ENCODE data around the gene ANGPT4. TPM values are rescaled to one million over a fixed set of nuclear protein-coding genes. Genes with fewer than 3 reads are reported as not detected.

Gene ANGPT4
- total and polyA plus RNA-seq, 9 of the 15 experiments (the other 6 are each of a cell fraction or from before 2014, with no cell fraction given): not detected

GRCh38 chr20:956330-956951, 40.3 kb upstream of the ANGPT4 start (continued):
- peak; percentile 61 to 70 (median 66) for TF ChIP-seq CTCF (IDR thresholded peaks at IDR 0.05 in 2 of 3, conservative IDR thresholded peaks at IDR 0.05 in 1 of 3; ENCODE audit: insufficient read depth in 2 of 3, low read depth in 1 of 3, low read length in 3 of 3)
- TF ChIP-seq, protein P1, sequence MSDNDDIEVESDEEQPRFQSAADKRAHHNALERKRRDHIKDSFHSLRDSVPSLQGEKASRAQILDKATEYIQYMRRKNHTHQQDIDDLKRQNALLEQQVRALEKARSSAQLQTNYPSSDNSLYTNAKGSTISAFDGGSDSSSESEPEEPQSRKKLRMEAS (CRISPR knock-in tag; IDR thresholded peaks at IDR 0.05): 0 out of 2 replicates have a peak, but pooled peaks have one; percentile 14

DNA sequence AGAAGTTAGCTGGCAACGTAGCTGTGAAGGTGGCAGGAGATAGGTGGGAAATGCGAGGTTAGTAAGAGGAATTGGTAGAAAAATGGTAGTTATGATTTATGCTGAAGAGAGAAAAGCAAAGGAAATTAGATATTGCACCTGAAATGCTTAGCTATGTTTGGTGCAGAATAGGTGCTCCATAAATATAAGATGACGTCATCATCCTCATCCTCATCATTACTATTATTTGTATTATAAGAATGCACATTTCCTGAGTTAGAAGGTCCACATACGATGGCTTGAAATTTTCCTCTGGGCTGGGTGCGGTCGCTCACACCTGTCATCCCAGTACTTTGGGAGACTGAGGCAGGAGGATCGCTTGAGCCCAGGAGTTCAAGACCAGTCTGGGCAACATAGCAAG, 39.5 kb upstream of the ANGPT4 start:
- POLR2A ChIA-PET: interaction anchor here (0.6 kb wide), 1 partner anchor 9 kb away, joined by 3 read pairs; no protein-coding TSS in a partner anchor
- Histone ChIP-seq H3K9ac (ENCODE audit: insufficient read depth in 1 of 2, low read depth in 2 of 2, low read length in 2 of 2) (no peak overlapping the region), H3K4me2 (ENCODE audit: insufficient read depth, low read length) (no peak overlapping the region), H3K36me3 (ENCODE audit: control insufficient read depth, insufficient read depth, low read length) (no peaks in the 10 kb centered on the region), H3K4me3 (no peak overlapping the region), H3K27ac (ENCODE audit: extremely low read depth, low read depth, low read length) (no peak overlapping the region), H3K9me1 (ENCODE audit: control insufficient read depth, insufficient read depth, low read length) (no peaks in the 10 kb centered on the region), H3K9me3 (replicated peaks; ENCODE audit: control insufficient read depth, insufficient read depth, low read depth, low read length) (no peaks in the 10 kb centered on the region), H3K79me2 (ENCODE audit: control insufficient read depth, insufficient read depth, low read length) (no peaks in the 10 kb centered on the region), H3K4me1 (replicated peaks in 1 of 2; ENCODE audit: control insufficient read depth in 2 of 2, insufficient read depth in 2 of 2, low read length in 2 of 2) (peaks cover 0 to 9% of the 10 kb centered on the region in 2 experiments; a peak in 3 of 5 replicates), H2AFZ (ENCODE audit: low read depth, low read length) (no peak overlapping the region), H3K27me3 (ENCODE audit: control insufficient read depth in 2 of 2, insufficient read depth in 2 of 2, low read length in 2 of 2) (peaks cover 9 to 56% of the 10 kb centered on the region in 2 experiments), H4K20me1 (replicated peaks; ENCODE audit: control insufficient read depth, insufficient read depth, low read length) (no peaks in the 10 kb centered on the region)
- 2% methylated on average over 7 of the region's 7 CpGs for WGBS (ENCODE audit: insufficient coverage, low coverage, missing lambda C conversion rate)
- BruUV-seq (replicated peaks): no TSS peak
- intact Hi-C loops (cut with micrococcal nuclease): loop anchor here (1.0 kb wide), 1 partner anchor 139 kb away; no protein-coding TSS in a partner anchor
- TF ChIP-seq, protein P2, sequence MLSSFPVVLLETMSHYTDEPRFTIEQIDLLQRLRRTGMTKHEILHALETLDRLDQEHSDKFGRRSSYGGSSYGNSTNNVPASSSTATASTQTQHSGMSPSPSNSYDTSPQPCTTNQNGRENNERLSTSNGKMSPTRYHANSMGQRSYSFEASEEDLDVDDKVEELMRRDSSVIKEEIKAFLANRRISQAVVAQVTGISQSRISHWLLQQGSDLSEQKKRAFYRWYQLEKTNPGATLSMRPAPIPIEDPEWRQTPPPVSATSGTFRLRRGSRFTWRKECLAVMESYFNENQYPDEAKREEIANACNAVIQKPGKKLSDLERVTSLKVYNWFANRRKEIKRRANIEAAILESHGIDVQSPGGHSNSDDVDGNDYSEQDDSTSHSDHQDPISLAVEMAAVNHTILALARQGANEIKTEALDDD (IDR thresholded peaks at IDR 0.05): no peak
- no peak for TF ChIP-seq MCM3 (IDR thresholded peaks at IDR 0.05)
- peak; percentile 86 for TF ChIP-seq ATF7 (IDR thresholded peaks at IDR 0.05)
- TF ChIP-seq JUND (IDR thresholded peaks at IDR 0.05; ENCODE audit: borderline replicate concordance, low read depth, low read length): peak; percentile 68
- peak; percentile 82; the same call in 1 of the 3 replicates for TF ChIP-seq JUND (tag; IDR thresholded peaks at IDR 0.05; ENCODE audit: borderline replicate concordance, low read depth, low read length)
- TF ChIP-seq ATF1 (CRISPR knock-in tag; IDR thresholded peaks at IDR 0.05): no peak
- TF ChIP-seq ATF1 (tag; IDR thresholded peaks at IDR 0.05): peak; percentile 54
- peak; percentile 65; the same call in 1 of the 2 replicates for TF ChIP-seq JUNB (CRISPR knock-in tag; conservative IDR thresholded peaks at IDR 0.05)
- TF ChIP-seq, protein P3, sequence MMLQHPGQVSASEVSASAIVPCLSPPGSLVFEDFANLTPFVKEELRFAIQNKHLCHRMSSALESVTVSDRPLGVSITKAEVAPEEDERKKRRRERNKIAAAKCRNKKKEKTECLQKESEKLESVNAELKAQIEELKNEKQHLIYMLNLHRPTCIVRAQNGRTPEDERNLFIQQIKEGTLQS (IDR thresholded peaks at IDR 0.05): peak; percentile 92
- TF ChIP-seq, protein P3 (CRISPR knock-in tag; conservative IDR thresholded peaks at IDR 0.05): no peak
- TF ChIP-seq FOXP1 (CRISPR knock-in tag; IDR thresholded peaks at IDR 0.05): no peak
- TF ChIP-seq JUN (IDR thresholded peaks at IDR 0.05; ENCODE audit: borderline replicate concordance, low read depth, low read length): peak; percentile 48; the same call in 1 of the 2 replicates
- no peak for TF ChIP-seq JUN (CRISPR knock-in tag; IDR thresholded peaks at IDR 0.05; ENCODE audit: borderline replicate concordance)
- FAIRE-seq: no peak
- in situ Hi-C loops (cut with MboI): no loop called here
- DNase-seq (ENCODE audit: extremely low read depth in 1 of 4, low spot score in 3 of 4): no peak
- CTCF ChIA-PET (ENCODE audit: low intra/inter-chr PET ratio): interaction anchor here (0.5 to 1.5 kb wide), 4 partner anchors 17 to 139 kb away, joined by 3 to 6 read pairs (median 4); no protein-coding TSS in a partner anchor
- no peak for ATAC-seq

Measured in K562 (cell line).